ENCODE results near the gene GATAD2B. TPM values are rescaled to one million over a fixed set of nuclear protein-coding genes. Genes with fewer than 3 reads are reported as not detected.
A peak's percentile ranks its signal among the peaks of the same experiment; 100 is the strongest.

GATAD2B gene
- polyA plus RNA-seq, 1 experiment = 4.8 TPM

GRCh38 chr1:153968000-153968363 is 45.2 kb upstream of the GATAD2B start:
- Histone ChIP-seq H3K4me3 (ENCODE audit: low read depth, low read length) (peak overlapping the region; percentile 75), H3K27ac (ENCODE audit: low read depth, low read length) (peak overlapping the region; percentile 31), H3K9me3 (ENCODE audit: control insufficient read depth, insufficient read depth, low read length) (no peaks in the 10 kb centered on the region), H3K27me3 (ENCODE audit: control insufficient read depth, insufficient read depth, low read length) (no peaks in the 10 kb centered on the region)
- CTCF ChIA-PET = interaction anchor here (1.2 to 4.8 kb wide), 5 partner anchors 10 to 146 kb away, joined by 3 to 31 read pairs (median 6); partner anchors contain the start of genes JTB, RAB13 and RPS27
- POLR2A ChIA-PET = interaction anchor here (0.7 to 3.9 kb wide), 8 partner anchors 10 to 1216 kb away, joined by 3 to 39 read pairs (median 12); partner anchors contain the start of genes CHTOP, CRTC2, DENND4B and JTB
- no peak for TF ChIP-seq CTCF (IDR thresholded peaks at IDR 0.05; ENCODE audit: low read depth, low read length)
- no peak for DNase-seq (ENCODE audit: low read depth, low spot score)

- peak; percentile 93 for DNase-seq (ENCODE audit: low read depth, low spot score)
- ChIA-PET CTCF (interaction anchor here (0.5 to 4.8 kb wide), 6 partner anchors 10 to 258 kb away, joined by 3 to 31 read pairs (median 9); partner anchors contain the start of genes JTB, RAB13 and RPS27), POLR2A (interaction anchor here (0.5 to 3.9 kb wide), 10 partner anchors 9 to 1217 kb away, joined by 3 to 39 read pairs (median 6); partner anchors contain the start of genes CHTOP, CRTC2, DENND4B and JTB)
- Histone ChIP-seq H3K27ac (ENCODE audit: low read depth, low read length) (peak within 1 kb of the TSS; percentile 86), H3K9me3 (ENCODE audit: control insufficient read depth, insufficient read depth, low read length) (no peaks in the 10 kb centered on the region; the same call in 1 of the 2 replicates), H3K27me3 (ENCODE audit: control insufficient read depth, insufficient read depth, low read length) (no peaks in the 10 kb centered on the region), H3K4me3 (ENCODE audit: low read depth, low read length) (peak within 1 kb of the TSS; percentile 75)
- peak; percentile 49 for TF ChIP-seq CTCF (IDR thresholded peaks at IDR 0.05; ENCODE audit: low read depth, low read length)
Observed at GRCh38 chr1:153967107-153967999, 44.6 kb upstream of the GATAD2B start, which contains the start of gene CREB3L4. TSS of gene CREB3L4 (plus strand) at chr1:153967902. CDS start at chr1:153968526, 624 bp downstream.

- ChIA-PET CTCF (interaction anchor here (1.0 to 2.0 kb wide), 3 partner anchors 17 to 165 kb away, joined by 3 to 9 read pairs (median 9); partner anchors contain the start of genes DENND4B and RAB13), POLR2A (interaction anchor here (0.6 to 3.3 kb wide), 6 partner anchors 13 to 158 kb away, joined by 3 to 26 read pairs (median 4); partner anchors contain the start of genes JTB, RAB13 and RPS27)
- TF ChIP-seq CTCF (IDR thresholded peaks at IDR 0.05; ENCODE audit: low read depth, low read length) = no peak
- H3K9me3 ChIP-seq (ENCODE audit: control insufficient read depth, insufficient read depth, low read length) = no peaks in the 10 kb centered on the region; the same call in 1 of the 2 replicates
- peak overlapping the region; percentile 90 for H3K4me3 ChIP-seq (ENCODE audit: low read depth, low read length)
- DNase-seq (ENCODE audit: low read depth, low spot score) = no peak
- peak overlapping the region; percentile 84 for H3K27ac ChIP-seq (ENCODE audit: low read depth, low read length)
- no peaks in the 10 kb centered on the region for H3K27me3 ChIP-seq (ENCODE audit: control insufficient read depth, insufficient read depth, low read length)
Observed at GRCh38 chr1:153963850-153964331, 41.1 kb upstream of the GATAD2B start.

- TF ChIP-seq CTCF (IDR thresholded peaks at IDR 0.05; ENCODE audit: low read depth, low read length) = no peak
- ChIA-PET POLR2A (interaction anchor here (0.5 to 3.3 kb wide), 9 partner anchors 14 to 336 kb away, joined by 3 to 26 read pairs (median 5); partner anchors contain the start of genes DENND4B, JTB, RAB13 and RPS27), CTCF (interaction anchor here (1.2 to 2.0 kb wide), 3 partner anchors 16 to 23 kb away, joined by 5 to 9 read pairs (median 9); partner anchors contain the start of genes DENND4B and RAB13)
- peak within 1 kb of the TSS; percentile 84 for H3K27ac ChIP-seq (ENCODE audit: low read depth, low read length)
- no peaks in the 10 kb centered on the region for H3K27me3 ChIP-seq (ENCODE audit: control insufficient read depth, insufficient read depth, low read length)
- H3K4me3 ChIP-seq (ENCODE audit: low read depth, low read length) = peak within 1 kb of the TSS; percentile 90
- DNase-seq (ENCODE audit: low read depth, low spot score) = peak; percentile 88
- H3K9me3 ChIP-seq (ENCODE audit: control insufficient read depth, insufficient read depth, low read length) = no peaks in the 10 kb centered on the region; the same call in 1 of the 2 replicates
Observed at GRCh38 chr1:153963030-153963849, 40.5 kb upstream of the GATAD2B start, which contains the start of gene SLC39A1. TSS of gene SLC39A1 (minus strand) at chr1:153963537. CDS start at chr1:153962715, 822 bp downstream.

Measured in AG04450 (cell line).